Measurements from ENCODE around the gene OMP.

OMP gene

DNA sequence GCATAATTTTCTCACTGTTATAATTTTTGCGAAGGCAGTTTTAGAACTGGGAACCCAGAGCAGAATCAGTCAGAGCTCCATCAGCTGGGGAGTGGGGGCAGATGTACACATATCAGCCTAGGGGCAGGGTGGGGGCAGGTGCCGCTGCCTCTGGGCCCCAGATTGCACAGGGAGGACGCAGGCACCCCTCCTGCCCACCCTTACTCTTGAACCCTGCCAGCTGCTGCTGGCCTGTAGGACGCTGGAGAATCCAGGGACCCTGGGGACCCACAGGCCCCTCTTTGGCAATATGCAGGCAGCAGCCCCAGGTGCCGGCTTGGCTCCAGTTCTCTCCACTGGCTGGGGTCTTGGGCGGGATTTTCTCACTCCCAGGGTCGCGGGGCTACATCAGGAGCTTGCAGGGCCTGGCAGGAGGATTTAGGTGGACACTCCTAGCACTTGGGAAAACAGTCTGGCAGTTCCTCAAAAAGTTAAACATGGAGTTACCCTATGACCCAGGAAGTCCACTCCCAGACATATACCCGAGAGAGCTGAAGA, 44.6 kb upstream of the OMP start:
- Histone ChIP-seq H4K20me1 (ENCODE audit: insufficient read depth, low read length, poor library complexity, severe bottlenecking) (no peaks in the 10 kb centered on the region), H3K36me3 (ENCODE audit: insufficient read depth, low read length) (no peaks in the 10 kb centered on the region), H3K27me3 (ENCODE audit: insufficient read depth, low read length, poor library complexity, severe bottlenecking) (no peaks in the 10 kb centered on the region), H3K4me3 (ENCODE audit: low read length, poor library complexity, severe bottlenecking) (no peak overlapping the region), H2AFZ (ENCODE audit: low read length) (no peak overlapping the region), H3F3A (ENCODE audit: low read depth) (no peaks in the 10 kb centered on the region), H3K9me2 (replicated peaks; ENCODE audit: low read depth, low read length) (no peaks in the 10 kb centered on the region), H3K79me2 (ENCODE audit: insufficient read depth, low read length) (no peaks in the 10 kb centered on the region), H3K9ac (ENCODE audit: low read depth, low read length, poor library complexity, severe bottlenecking) (no peak overlapping the region), H3K9me3 (ENCODE audit: insufficient read depth, low read depth, low read length) (peaks cover 11% of the 10 kb centered on the region), H3K4me1 (ENCODE audit: insufficient read depth, low read length, poor library complexity, severe bottlenecking) (no peaks in the 10 kb centered on the region), H3K4me2 (ENCODE audit: low read depth, low read length, poor library complexity, severe bottlenecking) (no peak overlapping the region)
- TF ChIP-seq EZH2phosphoT487 (IDR thresholded peaks at IDR 0.05; ENCODE audit: borderline replicate concordance) = no peak
- TF ChIP-seq, protein P1, sequence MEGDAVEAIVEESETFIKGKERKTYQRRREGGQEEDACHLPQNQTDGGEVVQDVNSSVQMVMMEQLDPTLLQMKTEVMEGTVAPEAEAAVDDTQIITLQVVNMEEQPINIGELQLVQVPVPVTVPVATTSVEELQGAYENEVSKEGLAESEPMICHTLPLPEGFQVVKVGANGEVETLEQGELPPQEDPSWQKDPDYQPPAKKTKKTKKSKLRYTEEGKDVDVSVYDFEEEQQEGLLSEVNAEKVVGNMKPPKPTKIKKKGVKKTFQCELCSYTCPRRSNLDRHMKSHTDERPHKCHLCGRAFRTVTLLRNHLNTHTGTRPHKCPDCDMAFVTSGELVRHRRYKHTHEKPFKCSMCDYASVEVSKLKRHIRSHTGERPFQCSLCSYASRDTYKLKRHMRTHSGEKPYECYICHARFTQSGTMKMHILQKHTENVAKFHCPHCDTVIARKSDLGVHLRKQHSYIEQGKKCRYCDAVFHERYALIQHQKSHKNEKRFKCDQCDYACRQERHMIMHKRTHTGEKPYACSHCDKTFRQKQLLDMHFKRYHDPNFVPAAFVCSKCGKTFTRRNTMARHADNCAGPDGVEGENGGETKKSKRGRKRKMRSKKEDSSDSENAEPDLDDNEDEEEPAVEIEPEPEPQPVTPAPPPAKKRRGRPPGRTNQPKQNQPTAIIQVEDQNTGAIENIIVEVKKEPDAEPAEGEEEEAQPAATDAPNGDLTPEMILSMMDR (conservative IDR thresholded peaks at IDR 0.05; ENCODE audit: low read length) = no peak

DNA sequence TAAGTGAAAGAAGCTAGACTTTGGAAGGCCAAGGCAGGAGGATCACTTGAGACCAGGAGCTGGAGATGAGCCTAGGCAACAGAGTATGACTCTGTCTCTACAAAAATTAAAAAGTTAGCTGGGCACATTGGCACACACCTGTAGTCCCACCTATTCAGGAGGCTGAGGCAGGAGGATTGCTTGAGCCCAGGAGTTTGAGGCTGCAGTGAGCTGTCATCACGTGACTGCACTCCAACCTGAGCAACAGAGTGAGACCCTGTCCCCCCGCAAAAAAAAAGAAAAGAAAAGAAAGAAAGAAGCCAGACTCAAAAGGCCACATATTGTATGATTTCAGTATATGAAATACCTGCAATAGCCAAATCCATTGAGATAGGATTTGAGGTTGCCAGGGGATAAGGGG, 43.7 kb upstream of the OMP start:
- no peaks in the 10 kb centered on the region for H3K27me3 ChIP-seq (ENCODE audit: insufficient read depth, low read length, poor library complexity, severe bottlenecking)
- H3K9me3 ChIP-seq (ENCODE audit: insufficient read depth, low read depth, low read length) = peaks cover 11% of the 10 kb centered on the region
- H4K20me1 ChIP-seq (ENCODE audit: insufficient read depth, low read length, poor library complexity, severe bottlenecking) = no peaks in the 10 kb centered on the region
- H3K9me2 ChIP-seq (replicated peaks; ENCODE audit: low read depth, low read length) = no peaks in the 10 kb centered on the region
- no peak overlapping the region for H3K9ac ChIP-seq (ENCODE audit: low read depth, low read length, poor library complexity, severe bottlenecking)
- H3K79me2 ChIP-seq (ENCODE audit: insufficient read depth, low read length) = no peaks in the 10 kb centered on the region
- H3K4me3 ChIP-seq (ENCODE audit: low read length, poor library complexity, severe bottlenecking) = no peak overlapping the region
- H3K4me1 ChIP-seq (ENCODE audit: insufficient read depth, low read length, poor library complexity, severe bottlenecking) = no peaks in the 10 kb centered on the region
- no peaks in the 10 kb centered on the region for H3K36me3 ChIP-seq (ENCODE audit: insufficient read depth, low read length)
- H3F3A ChIP-seq (ENCODE audit: low read depth) = no peaks in the 10 kb centered on the region
- TF ChIP-seq, protein P1 (conservative IDR thresholded peaks at IDR 0.05; ENCODE audit: low read length) = no peak
- no peak for TF ChIP-seq EZH2phosphoT487 (IDR thresholded peaks at IDR 0.05; ENCODE audit: borderline replicate concordance)
- H3K4me2 ChIP-seq (ENCODE audit: low read depth, low read length, poor library complexity, severe bottlenecking) = no peak overlapping the region
- no peak overlapping the region for H2AFZ ChIP-seq (ENCODE audit: low read length)

DNA sequence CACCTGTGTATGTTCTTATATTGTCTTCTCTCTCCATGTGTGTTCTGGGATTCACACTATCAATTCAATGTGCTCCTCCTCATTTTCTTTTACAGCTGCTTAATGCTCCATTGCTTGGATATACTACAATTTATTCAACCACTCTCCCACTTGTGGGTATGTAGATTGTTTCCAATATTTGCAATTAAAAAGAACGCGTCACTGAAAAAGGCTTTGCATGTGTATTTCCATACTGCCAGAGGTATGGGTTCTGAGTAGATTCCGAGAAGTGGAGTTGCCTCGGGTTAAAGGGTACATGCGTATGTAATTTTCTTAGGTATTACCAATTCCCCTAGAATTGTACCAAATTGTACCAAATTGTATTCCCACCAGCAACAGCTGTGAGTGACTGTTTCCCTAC, 42.8 kb upstream of the OMP start:
- peaks cover 11% of the 10 kb centered on the region for H3K9me3 ChIP-seq (ENCODE audit: insufficient read depth, low read depth, low read length)
- H3K9ac ChIP-seq (ENCODE audit: low read depth, low read length, poor library complexity, severe bottlenecking) = no peak overlapping the region
- no peaks in the 10 kb centered on the region for H3K4me1 ChIP-seq (ENCODE audit: insufficient read depth, low read length, poor library complexity, severe bottlenecking)
- TF ChIP-seq EZH2phosphoT487 (IDR thresholded peaks at IDR 0.05; ENCODE audit: borderline replicate concordance) = no peak
- TF ChIP-seq, protein P1 (conservative IDR thresholded peaks at IDR 0.05; ENCODE audit: low read length) = no peak
- H2AFZ ChIP-seq (ENCODE audit: low read length) = no peak overlapping the region
- no peaks in the 10 kb centered on the region for H3F3A ChIP-seq (ENCODE audit: low read depth)
- H3K27me3 ChIP-seq (ENCODE audit: insufficient read depth, low read length, poor library complexity, severe bottlenecking) = no peaks in the 10 kb centered on the region
- no peak overlapping the region for H3K4me3 ChIP-seq (ENCODE audit: low read length, poor library complexity, severe bottlenecking)
- no peaks in the 10 kb centered on the region for H3K79me2 ChIP-seq (ENCODE audit: insufficient read depth, low read length)
- H3K9me2 ChIP-seq (replicated peaks; ENCODE audit: low read depth, low read length) = no peaks in the 10 kb centered on the region
- no peak overlapping the region for H3K4me2 ChIP-seq (ENCODE audit: low read depth, low read length, poor library complexity, severe bottlenecking)
- H4K20me1 ChIP-seq (ENCODE audit: insufficient read depth, low read length, poor library complexity, severe bottlenecking) = no peaks in the 10 kb centered on the region
- H3K36me3 ChIP-seq (ENCODE audit: insufficient read depth, low read length) = no peaks in the 10 kb centered on the region
